IMR-90 (cell line): Measurements from ENCODE around the gene DCDC1. TPM values are rescaled to one million over a fixed set of nuclear protein-coding genes. Genes with fewer than 3 reads are reported as not detected.

Source experiments
- ATAC-seq: fragments of 200-7000 bp; cut with Tn5 transposase; 2 replicates; pipeline ENCODE4 v1.9.1; 2020; ENCODE audit warnings: low read depth, mild to moderate bottlenecking, moderate library complexity
- BruUV-seq: library from RNA; stranded (reverse); fragments of 400-500 nt; replicated peaks from 2 replicates; lab custom pipeline; 2021; lab: Mats Ljungman, UMichigan
- CTCF ChIA-PET: fragments of 300-600 bp; formaldehyde crosslinking; extraction: SDS; loops from one replicate; lab custom pipeline; 2021; ENCODE audit warnings: antibody characterized with exemption; lab: Yijun Ruan, JAX
- POLR2A ChIA-PET: fragments of 300-600 bp; sonication (Branson Sonifier 250); formaldehyde crosslinking; loops from one replicate; lab custom pipeline; 2022; ENCODE audit warnings: antibody characterized with exemption; ENCODE audit not compliant: unreplicated experiment; lab: Charles Lee
- DNase-seq: peaks from one replicate; pipeline ENCODE4 v3.0.0; 2013
- H2AFZ ChIP-seq: replicated peaks from 2 replicates; pipeline ENCODE3; 2013; ENCODE audit warnings: low read length, mild to moderate bottlenecking; ENCODE audit not compliant: poor library complexity
- H2AK5ac ChIP-seq: 2 replicates; pipeline ENCODE4 v1.6.1; 2013; ENCODE audit warnings: low read depth, low read length, inconsistent platforms
- H2AK9ac ChIP-seq: replicated peaks from 2 replicates; pipeline ENCODE3; 2013; ENCODE audit warnings: mild to moderate bottlenecking, low read depth, low read length, moderate library complexity; ENCODE audit not compliant: poor library complexity
- H2BK120ac ChIP-seq: 2 replicates; pipeline ENCODE4 v1.6.1; 2013; ENCODE audit warnings: low read depth, low read length, inconsistent platforms
- H2BK15ac ChIP-seq: 3 replicates; pipeline ENCODE4 v1.6.1; 2013; ENCODE audit warnings: low read depth, low read length, inconsistent platforms
- H2BK20ac ChIP-seq: 2 replicates; pipeline ENCODE4 v1.6.1; 2013; ENCODE audit warnings: low read depth, mild to moderate bottlenecking, inconsistent platforms, low read length, moderate library complexity
- H2BK5ac ChIP-seq: 2 replicates; pipeline ENCODE4 v1.6.1; 2013; ENCODE audit warnings: mild to moderate bottlenecking, low read depth, low read length, inconsistent platforms; ENCODE audit not compliant: poor library complexity, severe bottlenecking
- H3K14ac ChIP-seq: replicated peaks from 2 replicates; pipeline ENCODE4 v1.6.1; 2013; ENCODE audit warnings: low read depth, low read length, inconsistent platforms
- H3K18ac ChIP-seq: 2 replicates; pipeline ENCODE4 v1.6.1; 2013; ENCODE audit warnings: low read depth, low read length, control low read depth
- H3K23ac ChIP-seq: 2 replicates; pipeline ENCODE4 v1.6.1; 2013; ENCODE audit warnings: low read depth, low read length, inconsistent platforms
- H3K27ac ChIP-seq: 2 replicates; pipeline ENCODE4 v1.5.1; 2013; ENCODE audit warnings: mild to moderate bottlenecking, control low read depth, low read length; ENCODE audit not compliant: insufficient read depth
- H3K27me3 ChIP-seq: 2 replicates; pipeline ENCODE4 v1.6.1; 2013; ENCODE audit warnings: low read length; ENCODE audit not compliant: control insufficient read depth, insufficient read depth
- H3K36me3 ChIP-seq: 2 replicates; pipeline ENCODE4 v1.6.1; 2013; ENCODE audit warnings: low read length, mixed read lengths; ENCODE audit not compliant: control insufficient read depth, insufficient read depth
- H3K4ac ChIP-seq: 2 replicates; pipeline ENCODE4 v1.6.1; 2013; ENCODE audit warnings: low read depth, low read length, inconsistent platforms
- H3K4me1 ChIP-seq: 2 replicates; pipeline ENCODE4 v1.6.1; 2013; ENCODE audit warnings: low read length, mixed read lengths; ENCODE audit not compliant: control insufficient read depth, insufficient read depth
- H3K4me2 ChIP-seq: 2 replicates; pipeline ENCODE4 v1.6.1; 2013; ENCODE audit warnings: low read depth, mild to moderate bottlenecking, control low read depth, low read length, moderate library complexity
- H3K4me3 ChIP-seq: 2 replicates; pipeline ENCODE4 v1.5.1; 2013; ENCODE audit warnings: low read depth, mild to moderate bottlenecking, control low read depth, low read length, moderate library complexity; ENCODE audit not compliant: insufficient read depth
- H3K56ac ChIP-seq: 2 replicates; pipeline ENCODE4 v1.6.1; 2013; ENCODE audit warnings: low read length, inconsistent platforms; ENCODE audit not compliant: insufficient read depth; ENCODE audit errors: extremely low read depth
- H3K79me1 ChIP-seq, 2 experiments: 2 replicates each; pipeline ENCODE4 v1.6.1; 2013; ENCODE audit warnings: low read length in 2 of 2, inconsistent platforms in 1 of 2, low read depth in 1 of 2
- H3K9ac ChIP-seq: 2 replicates; pipeline ENCODE4 v1.6.1; 2013; ENCODE audit warnings: low read depth, low read length, control low read depth
- H3K9me1 ChIP-seq: 2 replicates; pipeline ENCODE4 v1.6.1; 2013; ENCODE audit warnings: low read length, inconsistent platforms; ENCODE audit not compliant: insufficient read depth
- H3K9me3 ChIP-seq: 2 replicates; pipeline ENCODE4 v1.6.1; 2013; ENCODE audit warnings: low read length; ENCODE audit not compliant: control insufficient read depth, insufficient read depth
- H4K20me1 ChIP-seq: 2 replicates; pipeline ENCODE4 v1.6.1; 2013; ENCODE audit warnings: low read length, inconsistent platforms; ENCODE audit not compliant: insufficient read depth
- H4K5ac ChIP-seq: 2 replicates; pipeline ENCODE4 v1.6.1; 2013; ENCODE audit warnings: mild to moderate bottlenecking, low read depth, low read length, control low read depth
- H4K8ac ChIP-seq, 2 experiments: 2 replicates each; pipeline ENCODE4 v1.6.1; 2013; ENCODE audit warnings: low read depth in 2 of 2, low read length in 2 of 2, control low read depth in 1 of 2, inconsistent platforms in 1 of 2
- H4K91ac ChIP-seq: 2 replicates; pipeline ENCODE4 v1.6.1; 2013; ENCODE audit warnings: low read depth, low read length, inconsistent platforms; ENCODE audit not compliant: insufficient read depth
- FOS ChIP-seq: fragments of 150-350 bp; IDR thresholded peaks from 2 replicates; pipeline ENCODE4 v1.6.1; 2016; ENCODE audit warnings: low read depth, low read length
- NFE2L2 ChIP-seq: fragments of 150-350 bp; IDR thresholded peaks from 2 replicates; pipeline ENCODE4 v1.6.1; 2016; ENCODE audit warnings: low read depth, mild to moderate bottlenecking, low read length
- WGBS, 2 experiments: methylation state at CpG; one replicate each; pipeline versions ENCODE4 v1.1.5 to v1.1.7; 2013; ENCODE audit warnings: missing lambda C conversion rate in 2 of 2; ENCODE audit not compliant: insufficient read length in 1 of 2; ENCODE audit errors: extremely low coverage in 2 of 2; 5-methylcytosine and 5-hydroxymethylcytosine counted together
- dilution Hi-C: fragments of 300-500 bp; cut with HindIII; formaldehyde crosslinking; loops from one replicate; pipeline ENCODE4 v1.14.3; 2018; ENCODE audit warnings: low sequenced_read_pairs; ENCODE audit not compliant: unreplicated experiment
- in situ Hi-C: fragments of 300-500 bp; cut with MboI; formaldehyde crosslinking; loops from 3 replicates; pipeline ENCODE4 v1.14.3; 2019; ENCODE audit warnings: low sequenced_read_pairs, inconsistent platforms, mixed read lengths
- intact Hi-C: fragments of 100-400 bp; cut with micrococcal nuclease; formaldehyde crosslinking; loops from 2 replicates; pipeline ENCODE4 v1.10.0; 2022
- polyA plus RNA-seq, 3 experiments: library from polyadenylated mRNA; depleted of rRNA; stranded (reverse); fragments of >200 nt; gene quantifications; 2 replicates each; pipeline ENCODE4 v1.2.3, GENCODE V29; 2012; ENCODE audit warnings: low replicate concordance in 1 of 3
- total RNA-seq: library from RNA; depleted of rRNA; stranded (reverse); fragments of >200 nt; gene quantifications from 2 replicates; pipeline ENCODE4 v1.2.3, GENCODE V29; 2012

The DCDC1 gene
- total and polyA plus RNA-seq, 2 of the 4 experiments (the other 2 are of a cell fraction) = not detected

DNA sequence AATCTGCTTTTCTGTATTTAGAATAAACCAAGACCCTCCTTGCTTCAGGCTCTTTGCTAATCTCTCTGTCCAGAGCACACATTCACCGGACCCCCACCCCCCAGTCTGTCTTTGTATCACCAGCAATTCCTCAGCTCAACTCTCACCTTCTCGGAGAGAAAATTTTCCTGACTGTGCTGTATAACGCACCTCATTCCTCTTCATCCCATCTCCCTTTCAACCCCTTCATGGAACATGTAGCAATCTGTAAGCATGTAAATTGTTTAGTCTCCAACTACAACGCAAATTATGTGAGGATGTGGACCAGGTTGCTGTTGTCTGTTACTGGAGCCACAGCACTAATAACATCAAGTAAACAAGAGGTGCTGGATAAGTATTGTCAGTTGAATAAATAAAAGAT, 349.8 kb downstream of the DCDC1 start:
- Histone ChIP-seq H3K79me1 (no peaks in the 10 kb centered on the region), H2AFZ (no peak overlapping the region), H3K4me1 (no peaks in the 10 kb centered on the region), H4K5ac (no peak overlapping the region), H2BK5ac (no peak overlapping the region), H2AK5ac (no peak overlapping the region), H3K4ac (no peak overlapping the region), H2BK120ac (no peak overlapping the region), H3K36me3 (no peaks in the 10 kb centered on the region), H2BK20ac (no peak overlapping the region), H3K4me2 (no peak overlapping the region), H4K8ac (no peak overlapping the region), H2AK9ac (no peak overlapping the region), H3K9me1 (no peaks in the 10 kb centered on the region), H3K4me3 (no peak overlapping the region), H4K91ac (no peak overlapping the region), H3K56ac (no peak overlapping the region), H3K9ac (no peak overlapping the region), H3K27me3 (no peaks in the 10 kb centered on the region), H3K18ac (no peak overlapping the region), H3K9me3 (no peaks in the 10 kb centered on the region), H3K14ac (no peak overlapping the region), H3K23ac (no peak overlapping the region), H2BK15ac (no peak overlapping the region), H3K27ac (no peak overlapping the region), H4K20me1 (no peaks in the 10 kb centered on the region)
- in situ Hi-C loops (no loop called here), intact Hi-C loops (loop anchor here (10.0 kb wide), 1 partner anchor 765 kb away; no protein-coding TSS in a partner anchor), dilution Hi-C loops (no loop called here)
- no TSS peak for BruUV-seq
- TF ChIP-seq NFE2L2 (no peak), FOS (no peak)
- DNase-seq (no peak), ATAC-seq (no peak)
- WGBS, 2 experiments = no CpG with 5 or more reads among the region's 4 CpGs
- POLR2A ChIA-PET = no interaction called here
- CTCF ChIA-PET = no interaction called here
